LNCaP clone FGC (cell line): ENCODE results near the gene SEMA5B.
A peak's percentile ranks its signal among the peaks of the same experiment; 100 is the strongest.

Experiments
- DNase-seq: peaks from one replicate; pipeline ENCODE4 v3.0.0-alpha.2; 2011; ENCODE audit warnings: low read depth
- H3K4me3 ChIP-seq: 2 replicates; pipeline ENCODE4 v1.5.1; 2011; ENCODE audit warnings: mild to moderate bottlenecking, low read depth, low read length, control low read depth
- CTCF ChIP-seq: IDR thresholded peaks from 2 replicates; pipeline ENCODE4 v1.5.1; 2012; ENCODE audit warnings: mild to moderate bottlenecking; ENCODE audit not compliant: control insufficient read depth, insufficient read depth; ENCODE audit errors: extremely low read depth

The SEMA5B gene

GRCh38 chr3:122978569-122978968 lies 49.0 kb downstream of the SEMA5B start:
- TF ChIP-seq CTCF: no peak
- DNase-seq: no peak
- H3K4me3 ChIP-seq: no peak overlapping the region

- H3K4me3 ChIP-seq: no peak overlapping the region
- no peak for DNase-seq
- no peak for TF ChIP-seq CTCF
Measured at GRCh38 chr3:122977746-122978466, 49.7 kb downstream of the SEMA5B start.

- no peak for DNase-seq
- H3K4me3 ChIP-seq: no peak overlapping the region
- TF ChIP-seq CTCF: no peak
Measured at GRCh38 chr3:122975924-122976293, 51.7 kb downstream of the SEMA5B start.

- no peak overlapping the region for H3K4me3 ChIP-seq
- TF ChIP-seq CTCF: no peak
- DNase-seq: peak; percentile 37
Measured at GRCh38 chr3:122975163-122975923, 52.2 kb downstream of the SEMA5B start.

- no peak for DNase-seq
- H3K4me3 ChIP-seq: no peak overlapping the region
- TF ChIP-seq CTCF: no peak
Measured at GRCh38 chr3:122974764-122975162, 52.8 kb downstream of the SEMA5B start.

GRCh38 chr3:122973893-122974615 lies 53.5 kb downstream of the SEMA5B start:
- no peak for DNase-seq
- TF ChIP-seq CTCF: no peak
- H3K4me3 ChIP-seq: no peak overlapping the region
